ENCODE data around the gene SH3GLB2.

The SH3GLB2 gene

DNA sequence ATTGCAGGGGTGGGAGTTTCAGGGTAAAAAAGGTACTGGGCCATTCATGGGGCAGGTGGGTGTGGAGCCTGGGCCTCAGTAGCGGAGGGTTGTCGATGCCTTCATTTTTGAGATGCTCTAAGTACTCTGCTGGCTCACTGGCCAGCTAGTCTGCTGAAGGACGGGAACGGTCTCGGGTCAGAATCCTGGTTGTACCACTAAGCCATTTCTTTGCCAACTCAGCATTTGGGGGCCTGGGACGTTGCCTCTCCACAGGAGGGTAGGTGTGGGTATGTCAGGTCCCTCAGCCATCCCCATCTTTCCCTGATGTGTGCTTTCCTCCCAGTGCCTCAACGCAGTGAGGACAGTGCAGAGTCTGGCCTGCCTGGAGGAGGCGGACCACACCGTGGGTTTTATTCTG, 25.1 kb downstream of the SH3GLB2 start:
- no peaks in the 10 kb centered on the region for H3K27me3 ChIP-seq (ENCODE audit: insufficient read depth, poor library complexity, severe bottlenecking)
- H3K27ac ChIP-seq (replicated peaks) = no peak overlapping the region
- no peak for DNase-seq (ENCODE audit: low read depth in 1 of 2, low spot score in 1 of 2)
- TF ChIP-seq POLR2AphosphoS5 (IDR thresholded peaks at IDR 0.05; ENCODE audit: low read depth) (no peak), GABPA (IDR thresholded peaks at IDR 0.05; ENCODE audit: low read depth) (no peak), CTCF (IDR thresholded peaks at IDR 0.05; ENCODE audit: insufficient read depth, low read length) (no peak), SPI1 (IDR thresholded peaks at IDR 0.05; ENCODE audit: borderline replicate concordance, low read depth) (no peak)
- TF ChIP-seq, protein P1, sequence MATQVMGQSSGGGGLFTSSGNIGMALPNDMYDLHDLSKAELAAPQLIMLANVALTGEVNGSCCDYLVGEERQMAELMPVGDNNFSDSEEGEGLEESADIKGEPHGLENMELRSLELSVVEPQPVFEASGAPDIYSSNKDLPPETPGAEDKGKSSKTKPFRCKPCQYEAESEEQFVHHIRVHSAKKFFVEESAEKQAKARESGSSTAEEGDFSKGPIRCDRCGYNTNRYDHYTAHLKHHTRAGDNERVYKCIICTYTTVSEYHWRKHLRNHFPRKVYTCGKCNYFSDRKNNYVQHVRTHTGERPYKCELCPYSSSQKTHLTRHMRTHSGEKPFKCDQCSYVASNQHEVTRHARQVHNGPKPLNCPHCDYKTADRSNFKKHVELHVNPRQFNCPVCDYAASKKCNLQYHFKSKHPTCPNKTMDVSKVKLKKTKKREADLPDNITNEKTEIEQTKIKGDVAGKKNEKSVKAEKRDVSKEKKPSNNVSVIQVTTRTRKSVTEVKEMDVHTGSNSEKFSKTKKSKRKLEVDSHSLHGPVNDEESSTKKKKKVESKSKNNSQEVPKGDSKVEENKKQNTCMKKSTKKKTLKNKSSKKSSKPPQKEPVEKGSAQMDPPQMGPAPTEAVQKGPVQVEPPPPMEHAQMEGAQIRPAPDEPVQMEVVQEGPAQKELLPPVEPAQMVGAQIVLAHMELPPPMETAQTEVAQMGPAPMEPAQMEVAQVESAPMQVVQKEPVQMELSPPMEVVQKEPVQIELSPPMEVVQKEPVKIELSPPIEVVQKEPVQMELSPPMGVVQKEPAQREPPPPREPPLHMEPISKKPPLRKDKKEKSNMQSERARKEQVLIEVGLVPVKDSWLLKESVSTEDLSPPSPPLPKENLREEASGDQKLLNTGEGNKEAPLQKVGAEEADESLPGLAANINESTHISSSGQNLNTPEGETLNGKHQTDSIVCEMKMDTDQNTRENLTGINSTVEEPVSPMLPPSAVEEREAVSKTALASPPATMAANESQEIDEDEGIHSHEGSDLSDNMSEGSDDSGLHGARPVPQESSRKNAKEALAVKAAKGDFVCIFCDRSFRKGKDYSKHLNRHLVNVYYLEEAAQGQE (IDR thresholded peaks at IDR 0.05; ENCODE audit: insufficient replicate concordance, low read depth) = no peak
- H3K4me3 ChIP-seq (replicated peaks; ENCODE audit: insufficient read depth, low read length) = no peak overlapping the region

DNA sequence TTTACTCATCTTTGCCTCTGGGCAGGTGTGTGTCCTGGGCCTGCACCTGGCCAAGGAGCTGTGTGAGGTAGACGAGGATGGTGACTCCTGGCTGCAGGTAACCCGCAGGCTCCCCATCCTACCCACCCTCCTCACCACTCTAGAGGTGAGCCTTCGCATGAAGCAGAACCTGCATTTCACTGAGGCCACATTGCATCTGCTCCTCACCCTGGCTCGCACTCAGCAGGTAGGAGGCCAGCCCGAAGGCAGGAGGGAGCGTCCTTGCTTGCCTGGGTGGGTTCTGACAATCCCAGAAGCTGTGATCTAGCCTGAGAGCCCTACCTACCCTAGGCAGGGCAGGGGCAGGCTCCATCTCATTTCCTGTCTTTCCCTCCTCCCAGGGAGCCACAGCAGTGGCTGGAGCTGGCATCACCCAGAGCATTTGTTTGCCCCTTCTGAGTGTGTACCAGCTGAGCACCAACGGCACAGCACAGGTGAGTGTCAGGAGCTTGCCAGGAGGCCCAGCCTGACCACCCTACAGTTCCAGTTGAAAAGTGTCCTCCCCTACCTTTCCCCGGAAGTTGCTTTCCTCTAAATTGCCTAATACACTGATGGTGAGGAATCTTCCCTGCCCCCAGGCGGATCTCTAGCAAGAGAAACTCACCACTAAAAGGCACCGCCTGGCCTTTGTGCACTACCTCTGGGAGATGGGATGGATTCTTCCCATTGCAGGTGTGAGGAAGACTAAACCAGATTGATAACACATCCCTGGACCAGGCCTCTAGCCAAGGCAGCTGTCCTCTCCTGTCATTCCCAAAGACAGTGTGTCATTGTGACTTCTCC, 26.4 kb downstream of the SH3GLB2 start:
- no peak for TF ChIP-seq POLR2AphosphoS5 (IDR thresholded peaks at IDR 0.05; ENCODE audit: low read depth)
- TF ChIP-seq, protein P1 (IDR thresholded peaks at IDR 0.05; ENCODE audit: insufficient replicate concordance, low read depth) = no peak
- TF ChIP-seq SPI1 (IDR thresholded peaks at IDR 0.05; ENCODE audit: borderline replicate concordance, low read depth) = no peak
- TF ChIP-seq GABPA (IDR thresholded peaks at IDR 0.05; ENCODE audit: low read depth) = no peak
- no peak for TF ChIP-seq CTCF (IDR thresholded peaks at IDR 0.05; ENCODE audit: insufficient read depth, low read length)
- no peak overlapping the region for H3K4me3 ChIP-seq (replicated peaks; ENCODE audit: insufficient read depth, low read length)
- DNase-seq (ENCODE audit: low read depth in 1 of 2, low spot score in 1 of 2) = no peak
- no peak overlapping the region for H3K27ac ChIP-seq (replicated peaks)
- H3K27me3 ChIP-seq (ENCODE audit: insufficient read depth, poor library complexity, severe bottlenecking) = no peaks in the 10 kb centered on the region

DNA sequence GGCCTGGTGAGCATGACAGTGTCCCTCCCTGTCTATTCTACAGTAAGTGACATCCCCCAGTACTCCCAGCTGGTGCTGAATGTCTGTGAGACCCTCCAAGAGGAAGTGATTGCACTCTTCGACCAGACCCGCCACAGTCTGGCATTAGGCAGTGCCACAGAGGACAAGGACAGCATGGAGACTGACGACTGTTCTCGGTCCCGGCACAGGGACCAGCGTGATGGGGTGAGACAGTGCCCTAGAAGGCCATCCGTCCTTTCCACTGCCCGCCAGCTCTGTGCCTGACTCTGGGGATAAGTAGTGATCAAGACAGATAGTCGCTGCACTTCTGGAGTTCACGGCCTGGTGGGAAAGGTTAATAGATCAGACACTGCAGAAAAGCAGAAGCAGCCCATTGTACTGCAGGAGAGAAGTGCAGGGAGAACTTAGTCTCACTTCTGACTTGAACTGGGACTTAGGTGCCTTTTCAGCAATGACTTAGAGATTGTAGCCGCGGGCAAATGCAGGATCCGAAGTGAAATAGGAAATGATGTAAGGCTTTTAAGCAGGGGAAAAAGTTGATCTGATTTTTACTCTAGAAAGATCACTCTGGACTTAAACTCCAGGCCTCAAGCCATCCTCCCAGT, 28.4 kb downstream of the SH3GLB2 start:
- peak in 1 of 2 experiments; percentile 12 for DNase-seq (ENCODE audit: low read depth in 1 of 2, low spot score in 1 of 2)
- Histone ChIP-seq H3K27me3 (ENCODE audit: insufficient read depth, poor library complexity, severe bottlenecking) (no peaks in the 10 kb centered on the region), H3K27ac (replicated peaks) (no peak overlapping the region), H3K4me3 (replicated peaks; ENCODE audit: insufficient read depth, low read length) (no peak overlapping the region)
- no peak for TF ChIP-seq GABPA (IDR thresholded peaks at IDR 0.05; ENCODE audit: low read depth)
- TF ChIP-seq CTCF (IDR thresholded peaks at IDR 0.05; ENCODE audit: insufficient read depth, low read length) = no peak
- TF ChIP-seq SPI1 (IDR thresholded peaks at IDR 0.05; ENCODE audit: borderline replicate concordance, low read depth) = no peak
- TF ChIP-seq, protein P1 (IDR thresholded peaks at IDR 0.05; ENCODE audit: insufficient replicate concordance, low read depth) = no peak
- no peak for TF ChIP-seq POLR2AphosphoS5 (IDR thresholded peaks at IDR 0.05; ENCODE audit: low read depth)

Data from HL-60 (cell line).